ENCODE results near the gene MUC22.
"Not testable (repeated sequence)": the region's sequence is repeated elsewhere in the genome, so short reads cannot be mapped to it uniquely, and the experiment has no call there.

MUC22 gene

GRCh38 chr6:31010393-31011060 lies at the start of gene MUC22:
MUC22 (plus strand) TSS chr6:31010474; CDS start chr6:31010707, 233 bp downstream.
- no peak for DNase-seq (ENCODE audit: low spot score)

GRCh38 chr6:30960907-30961673 lies 49.2 kb upstream of the MUC22 start:
- DNase-seq (ENCODE audit: low spot score) = no peak

- no peak for DNase-seq (ENCODE audit: low spot score)
Measured at GRCh38 chr6:30962716-30963115, 47.6 kb upstream of the MUC22 start.

- no peak for DNase-seq (ENCODE audit: low spot score)
Measured at GRCh38 chr6:30963641-30964040, 46.6 kb upstream of the MUC22 start.

- DNase-seq (ENCODE audit: low spot score) = no peak
Measured at GRCh38 chr6:30964075-30964474, 46.2 kb upstream of the MUC22 start.

- DNase-seq (ENCODE audit: low spot score) = no peak
Measured at GRCh38 chr6:30965140-30965601, 45.1 kb upstream of the MUC22 start.

GRCh38 chr6:30966154-30966553 lies 44.1 kb upstream of the MUC22 start:
- DNase-seq (ENCODE audit: low spot score) = no peak

- not testable (repeated sequence) for DNase-seq (ENCODE audit: low spot score)
Measured at GRCh38 chr6:30969171-30969570, 41.1 kb upstream of the MUC22 start.

GRCh38 chr6:30970946-30971345 lies 39.3 kb upstream of the MUC22 start:
- DNase-seq (ENCODE audit: low spot score) = no peak

- no peak for DNase-seq (ENCODE audit: low spot score)
Measured at GRCh38 chr6:30972816-30973215, 37.5 kb upstream of the MUC22 start.

- DNase-seq (ENCODE audit: low spot score) = no peak
Measured at GRCh38 chr6:30974490-30975252, 35.6 kb upstream of the MUC22 start.

GRCh38 chr6:30979141-30979540 lies 31.1 kb upstream of the MUC22 start:
- DNase-seq (ENCODE audit: low spot score) = no peak

GRCh38 chr6:30979690-30980089 lies 30.6 kb upstream of the MUC22 start:
- no peak for DNase-seq (ENCODE audit: low spot score)

- no peak for DNase-seq (ENCODE audit: low spot score)
Measured at GRCh38 chr6:30981942-30982772, 28.1 kb upstream of the MUC22 start.

GRCh38 chr6:30983439-30983838 lies 26.8 kb upstream of the MUC22 start, which contains the start of gene MUC21:
MUC21 (plus strand) TSS chr6:30983718; CDS start chr6:30983959, 241 bp downstream.
- no peak for DNase-seq (ENCODE audit: low spot score)

- DNase-seq (ENCODE audit: low spot score) = no peak
Measured at GRCh38 chr6:30985490-30985889, 24.8 kb upstream of the MUC22 start.

GRCh38 chr6:30987304-30987703 lies 23.0 kb upstream of the MUC22 start:
- DNase-seq (ENCODE audit: low spot score) = no peak

- peak; percentile 16 for DNase-seq (ENCODE audit: low spot score)
Measured at GRCh38 chr6:30988209-30988825, 22.0 kb upstream of the MUC22 start.

GRCh38 chr6:30990422-30991086 lies 19.7 kb upstream of the MUC22 start:
- DNase-seq (ENCODE audit: low spot score) = no peak

- no peak for DNase-seq (ENCODE audit: low spot score)
Measured at GRCh38 chr6:30991891-30992290, 18.4 kb upstream of the MUC22 start.

GRCh38 chr6:30997301-30997700 lies 13.0 kb upstream of the MUC22 start:
- no peak for DNase-seq (ENCODE audit: low spot score)

All from hematopoietic multipotent progenitor cell treated with erythropoietin and hydrocortisone succinate and interleukin-3 and kit ligand, for 15 days (in vitro differentiated cells).